ENCODE measurements around the gene NXPH1.

The NXPH1 gene

DNA sequence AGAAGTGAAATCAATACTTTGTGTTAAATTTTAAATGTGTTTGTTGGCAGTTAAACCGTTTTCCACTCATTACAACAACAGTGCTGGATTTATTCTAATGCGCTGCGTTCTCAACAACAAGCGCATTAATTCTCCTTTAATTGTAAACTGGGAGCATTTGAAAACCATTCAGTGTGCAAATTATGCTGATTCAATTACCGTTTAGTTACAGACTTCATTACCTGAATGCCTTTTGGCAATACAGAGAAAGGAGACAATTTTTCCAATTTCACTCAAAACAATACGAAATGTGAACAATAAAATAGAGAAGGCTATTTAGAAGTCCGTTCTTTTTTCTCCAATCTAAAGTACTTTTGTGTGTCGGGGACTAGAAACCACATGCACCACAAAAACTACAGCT, 4.2 kb downstream of the NXPH1 start:
- no peak for DNase-seq

DNA sequence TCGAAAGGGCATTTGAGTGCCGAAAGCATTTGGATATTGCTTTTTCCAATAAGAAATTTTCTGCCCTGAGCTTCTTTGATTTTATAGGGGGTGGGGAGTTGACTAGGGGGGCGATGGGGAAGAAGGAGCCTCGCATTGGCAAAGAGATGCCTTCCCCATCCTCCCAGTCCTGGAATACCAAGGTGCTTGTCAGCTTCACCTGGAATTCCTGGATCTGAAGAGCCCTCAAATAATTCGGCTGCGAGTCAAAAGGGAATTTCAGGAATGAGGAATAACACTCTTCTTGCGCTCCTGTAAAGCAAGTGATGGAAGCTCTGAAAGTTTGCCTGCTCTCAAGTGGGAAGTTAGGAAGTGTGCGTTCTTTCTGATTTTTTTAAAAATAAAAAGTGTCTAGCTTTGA, 7.3 kb downstream of the NXPH1 start:
- DNase-seq, result no peak

DNA sequence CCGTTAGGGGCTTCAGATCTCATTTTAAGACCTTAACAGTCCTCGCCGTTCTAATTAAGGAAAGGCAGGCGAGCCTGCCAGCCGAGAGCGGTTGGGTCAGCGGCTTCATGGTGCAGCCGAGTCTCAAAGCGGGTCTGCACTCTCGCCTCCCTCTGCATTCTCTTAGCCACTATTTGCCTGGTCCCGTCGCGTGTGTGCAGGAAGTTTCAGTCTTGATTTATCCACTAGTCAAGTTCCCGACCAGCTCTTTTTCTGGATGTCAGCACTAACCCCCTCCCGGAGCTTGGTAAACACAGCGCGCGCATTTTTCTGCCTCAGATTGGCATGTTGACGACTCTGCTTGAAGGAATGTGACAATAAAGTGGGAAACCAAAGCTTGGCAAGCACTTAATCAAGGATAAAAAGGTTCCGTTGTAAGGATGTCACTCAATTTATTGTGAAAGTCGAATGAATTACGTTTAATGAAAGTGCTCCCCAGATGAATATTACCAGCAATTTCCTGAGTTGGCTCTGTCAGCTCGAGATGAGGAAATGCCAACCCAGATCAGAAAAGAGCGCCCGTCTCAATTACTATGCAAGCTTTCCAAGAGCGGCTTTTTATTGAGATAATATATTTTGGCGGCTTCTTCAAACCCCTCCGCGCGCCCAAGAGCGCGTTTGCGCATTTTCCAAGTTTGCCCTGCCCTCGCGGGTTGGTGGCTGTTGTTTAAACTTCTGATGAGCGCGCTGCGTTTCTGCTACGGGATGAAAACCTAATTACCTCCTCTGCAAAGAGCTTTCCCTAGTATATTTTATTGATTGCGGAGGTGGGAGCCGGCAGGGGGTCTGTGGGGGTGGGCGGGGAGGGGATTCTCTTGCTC, 7.9 kb downstream of the NXPH1 start:
- DNase-seq, result no peak

DNA sequence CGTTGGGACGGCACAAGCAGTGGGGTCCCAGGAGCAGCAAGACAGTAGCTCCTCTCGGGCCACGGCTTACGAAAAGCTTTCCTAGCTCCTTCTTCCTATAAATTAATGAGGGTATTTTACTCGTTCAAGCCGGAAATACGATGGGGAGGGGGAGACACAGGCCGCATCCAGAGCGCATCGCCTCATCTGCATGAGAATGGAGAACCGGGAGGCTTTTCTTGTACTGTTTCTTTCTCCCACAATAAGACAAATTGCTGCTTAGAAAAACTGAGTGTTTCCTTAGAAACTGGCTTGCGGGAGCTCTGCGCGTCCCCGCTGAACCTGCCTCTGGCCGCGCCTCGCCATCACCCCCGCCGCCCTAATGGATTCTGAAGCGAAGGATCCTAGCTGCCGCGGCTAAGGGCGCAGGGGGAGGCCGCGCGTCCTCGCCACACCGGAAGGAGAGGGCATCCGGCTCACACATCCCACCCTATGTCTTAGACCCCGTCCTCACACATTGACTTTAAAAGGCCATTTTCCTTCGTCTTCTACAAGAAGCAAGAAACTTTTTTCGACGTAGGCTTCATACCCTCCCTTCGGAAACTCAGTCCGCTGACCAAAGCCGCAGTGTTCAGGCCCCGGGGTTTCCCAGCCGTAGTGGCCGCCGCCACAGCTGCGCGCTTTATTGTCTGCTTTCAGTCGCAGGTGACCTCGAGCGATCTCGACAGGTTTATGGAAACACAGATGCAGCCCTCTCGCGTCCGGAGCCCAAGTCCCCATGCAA, 8.8 kb downstream of the NXPH1 start:
- DNase-seq, result no peak

DNA sequence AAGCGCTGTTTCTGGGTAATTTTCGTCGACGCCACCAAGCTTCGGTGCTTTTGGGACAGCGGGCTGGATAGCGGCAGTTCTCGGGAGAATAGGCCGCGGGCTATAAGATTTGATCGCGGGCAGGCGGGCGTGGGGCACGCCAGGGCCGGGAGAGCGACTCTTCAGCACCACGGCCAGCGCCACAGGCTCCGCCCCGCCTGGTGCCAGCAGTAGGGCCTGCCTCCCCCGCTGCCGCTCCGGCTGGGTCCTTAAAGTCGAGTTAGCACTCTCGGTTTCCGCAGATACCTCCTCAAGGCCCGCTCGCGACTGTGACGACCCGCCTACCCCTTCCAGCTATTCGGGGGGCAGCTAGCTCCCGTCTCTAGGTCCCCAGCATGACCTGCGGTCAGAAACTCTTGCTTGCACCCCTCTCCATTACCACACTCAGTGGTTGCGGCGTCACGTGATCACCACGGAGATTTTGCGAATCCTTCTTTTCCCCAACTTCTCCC, 9.4 kb downstream of the NXPH1 start:
- DNase-seq, result peak; percentile 66

DNA sequence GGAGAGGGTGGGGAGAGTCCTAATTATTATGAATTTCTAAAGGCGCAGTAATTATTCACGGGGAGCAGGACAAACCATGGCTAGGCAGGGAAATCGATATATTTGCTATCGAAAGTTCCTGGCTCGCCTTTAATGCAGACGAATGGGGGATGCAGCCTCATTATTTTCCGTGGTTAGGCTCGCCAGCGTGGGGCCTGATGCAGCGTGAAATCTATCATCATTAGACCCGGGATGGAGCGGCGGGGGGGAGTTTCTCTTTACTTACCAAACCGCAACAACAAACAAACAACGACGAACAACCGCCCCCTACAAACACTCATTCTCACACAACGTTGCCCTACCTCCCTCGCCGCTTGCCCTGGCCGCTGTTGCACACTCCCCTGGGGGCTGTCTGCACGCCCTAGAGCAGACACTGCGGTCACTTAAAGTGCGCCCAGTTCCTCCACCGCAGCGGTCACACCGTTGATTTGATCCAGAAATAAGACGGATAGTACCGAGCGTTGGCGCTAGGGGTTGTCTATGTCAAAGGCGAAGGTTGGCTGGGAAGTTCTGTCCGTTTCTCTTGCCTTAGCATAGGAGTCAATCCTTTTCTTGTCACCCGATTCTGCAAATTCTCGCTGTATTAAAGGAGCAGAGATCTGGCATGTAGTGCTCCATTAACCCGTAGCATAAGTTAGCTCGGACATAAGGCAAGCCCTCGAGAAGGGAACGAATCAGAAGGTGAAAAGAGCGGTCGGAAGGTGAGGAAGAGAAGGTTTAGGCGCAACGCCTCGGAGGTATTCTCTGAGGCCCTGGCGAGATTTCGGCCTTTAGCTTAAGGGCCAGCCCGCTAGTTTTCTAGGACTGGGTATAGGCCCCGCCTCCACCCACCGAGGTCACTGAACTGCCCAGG, 10.4 kb downstream of the NXPH1 start:
- DNase-seq, result peak; percentile 7

DNA sequence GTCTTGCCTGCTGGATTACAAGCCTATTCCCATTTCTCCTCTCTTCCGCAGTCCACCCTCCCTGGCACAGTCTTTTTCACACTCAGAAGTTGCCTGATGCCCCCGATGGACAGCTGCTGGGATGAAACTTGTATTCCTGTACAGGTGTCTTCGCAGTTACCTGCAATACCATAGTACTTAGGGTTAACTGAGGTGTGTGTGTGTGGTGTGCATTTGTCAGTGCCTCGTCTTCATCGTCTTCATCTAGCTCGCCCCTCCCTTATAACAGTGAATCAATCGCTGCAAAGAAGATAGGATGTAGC, 11.0 kb downstream of the NXPH1 start:
- DNase-seq, result no peak

DNA sequence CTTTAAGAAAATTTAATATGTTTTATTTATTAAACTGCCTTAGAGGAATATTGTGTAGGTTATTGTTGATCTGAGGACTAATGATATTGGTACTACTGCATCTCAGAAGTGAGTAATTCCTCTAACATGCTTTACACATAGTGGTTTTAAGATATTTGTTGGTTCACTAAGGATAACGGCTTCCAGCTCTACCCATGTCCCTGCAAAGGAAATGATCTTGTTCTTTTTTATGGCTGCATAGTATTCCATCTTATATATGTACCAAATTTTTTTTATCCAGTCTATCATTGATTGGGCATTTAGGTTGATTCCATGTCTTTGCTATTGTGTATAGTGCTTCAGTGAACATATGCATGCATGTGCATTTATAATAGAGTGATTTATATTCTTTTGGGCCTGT, 20.1 kb downstream of the NXPH1 start:
- no peak for DNase-seq

DNA sequence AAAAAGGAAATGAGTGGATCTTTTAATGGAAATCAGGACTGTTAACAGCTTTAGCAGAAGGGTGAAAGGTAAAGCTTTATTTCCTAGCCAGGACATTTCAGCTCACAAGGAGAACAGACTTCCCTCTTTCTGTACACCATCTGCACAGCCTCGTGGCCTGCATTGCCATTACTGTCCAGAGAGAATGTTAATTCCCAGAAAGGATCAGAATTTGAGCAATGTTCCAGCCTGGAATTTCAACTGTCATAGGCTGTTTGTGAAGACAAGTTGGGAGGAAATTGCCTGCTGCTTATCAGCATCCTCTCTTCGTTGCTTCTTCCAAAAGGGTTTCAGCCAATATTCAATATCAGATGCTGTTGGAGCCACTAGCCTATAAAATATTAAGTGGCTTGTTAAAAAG, 22.0 kb downstream of the NXPH1 start:
- DNase-seq, result no peak

DNA sequence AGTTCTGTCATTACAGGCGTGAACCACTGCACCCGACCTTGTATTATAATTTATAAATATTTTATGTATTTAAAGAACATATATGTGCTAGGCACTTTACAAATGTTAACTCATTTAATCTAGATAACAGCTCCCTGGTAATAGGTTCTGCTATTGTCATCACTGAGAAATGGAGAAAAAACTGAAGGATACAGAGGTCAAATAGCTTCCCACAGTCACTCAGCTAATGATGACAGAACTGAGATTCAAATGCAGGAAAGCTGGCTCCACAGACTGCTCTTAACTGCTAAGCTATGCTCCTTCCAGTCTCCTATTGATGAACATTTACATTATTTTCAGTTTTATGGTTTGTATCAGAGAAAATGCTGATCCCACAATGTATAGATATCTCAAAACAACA, 28.9 kb downstream of the NXPH1 start:
- no peak for DNase-seq

DNA sequence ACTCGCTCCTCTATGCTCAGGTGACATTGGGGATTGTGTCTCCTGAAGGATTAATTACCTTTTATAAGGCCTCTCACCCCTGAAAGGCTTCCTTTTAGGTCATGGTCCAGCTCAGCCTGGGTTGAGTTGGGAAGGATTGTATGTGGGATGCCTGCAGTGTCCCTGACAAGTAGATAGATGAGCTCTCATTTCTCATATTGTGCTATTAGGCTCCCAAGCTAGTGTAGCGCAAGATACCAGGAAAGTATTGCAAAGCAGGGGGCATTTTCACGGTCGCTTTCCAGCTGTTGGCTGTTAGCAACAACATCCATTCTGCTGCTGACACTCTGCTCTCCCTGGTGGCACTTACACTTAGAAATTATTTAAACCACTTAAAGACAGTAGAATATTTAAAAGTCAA, 31.9 kb downstream of the NXPH1 start:
- no peak for DNase-seq

DNA sequence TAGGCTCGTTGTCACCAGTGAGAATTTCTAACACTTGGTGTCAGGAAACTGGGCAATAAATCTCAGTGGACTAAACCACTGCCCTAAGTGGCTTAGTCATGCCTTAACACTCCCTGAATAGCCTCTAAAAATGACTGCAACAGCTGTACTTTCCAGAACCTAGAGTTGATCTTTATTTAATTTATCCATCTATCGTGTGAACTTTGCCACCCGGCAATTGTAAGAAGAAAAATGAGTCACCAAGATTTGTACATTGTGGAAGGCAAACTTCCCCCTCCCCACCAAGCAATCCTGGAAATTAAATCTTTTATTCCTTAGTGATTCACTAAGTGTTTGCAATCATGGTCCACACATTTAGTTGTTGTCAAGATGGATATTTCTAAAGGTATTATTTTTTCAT, 47.1 kb downstream of the NXPH1 start:
- no peak for DNase-seq

DNA sequence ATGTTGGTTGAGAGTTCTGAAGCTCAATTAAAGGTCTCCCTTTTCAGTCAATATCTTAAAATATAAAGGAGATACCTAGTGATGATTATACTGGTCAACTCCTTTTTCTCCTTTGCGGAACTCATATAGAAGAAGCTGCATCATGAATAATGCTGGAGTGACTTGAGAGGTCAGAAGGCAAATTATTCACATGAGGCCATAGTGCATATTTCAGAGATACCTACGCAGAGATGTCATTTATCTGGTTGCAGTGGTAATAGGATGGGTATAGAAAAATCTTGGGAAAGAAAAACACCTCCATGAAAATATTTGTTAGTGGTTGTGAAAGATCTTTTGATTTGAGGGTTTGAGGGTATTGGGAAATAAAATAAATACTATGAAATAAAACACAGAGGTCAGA, 47.7 kb downstream of the NXPH1 start:
- no peak for DNase-seq

DNA sequence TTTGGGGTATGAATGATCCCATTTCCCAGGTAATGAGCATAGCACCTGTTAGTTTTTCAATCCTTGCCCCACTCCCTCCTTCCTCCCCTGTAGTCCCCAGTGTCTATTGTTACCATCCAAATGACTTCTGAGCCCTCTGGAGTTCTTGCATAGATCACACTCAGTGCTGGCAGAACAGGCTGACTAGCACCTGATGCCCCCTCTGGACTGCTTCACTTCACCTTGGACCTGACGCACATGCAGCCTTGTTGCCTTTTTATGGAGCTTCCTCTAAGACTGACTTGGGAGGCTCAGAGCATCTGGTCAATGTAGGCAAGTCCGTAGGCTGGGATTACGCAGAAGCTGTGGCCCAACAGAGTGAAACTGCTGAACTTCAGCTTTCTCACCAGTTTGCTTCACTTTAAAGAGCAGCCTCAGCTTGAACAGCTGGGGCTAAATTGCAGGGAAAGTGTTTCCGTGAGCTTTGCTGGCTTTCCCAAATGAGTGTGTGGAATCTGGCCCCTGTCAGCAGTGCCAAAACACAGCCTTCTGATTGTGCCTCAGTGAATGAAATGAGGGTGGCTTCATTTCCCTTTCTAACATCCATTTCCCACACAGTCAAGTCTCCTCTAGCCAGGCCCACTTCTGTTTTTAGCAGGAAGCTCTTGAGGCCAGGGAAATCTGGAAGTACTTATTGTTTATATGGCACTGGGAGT, 48.5 kb downstream of the NXPH1 start:
- no peak for DNase-seq

DNA sequence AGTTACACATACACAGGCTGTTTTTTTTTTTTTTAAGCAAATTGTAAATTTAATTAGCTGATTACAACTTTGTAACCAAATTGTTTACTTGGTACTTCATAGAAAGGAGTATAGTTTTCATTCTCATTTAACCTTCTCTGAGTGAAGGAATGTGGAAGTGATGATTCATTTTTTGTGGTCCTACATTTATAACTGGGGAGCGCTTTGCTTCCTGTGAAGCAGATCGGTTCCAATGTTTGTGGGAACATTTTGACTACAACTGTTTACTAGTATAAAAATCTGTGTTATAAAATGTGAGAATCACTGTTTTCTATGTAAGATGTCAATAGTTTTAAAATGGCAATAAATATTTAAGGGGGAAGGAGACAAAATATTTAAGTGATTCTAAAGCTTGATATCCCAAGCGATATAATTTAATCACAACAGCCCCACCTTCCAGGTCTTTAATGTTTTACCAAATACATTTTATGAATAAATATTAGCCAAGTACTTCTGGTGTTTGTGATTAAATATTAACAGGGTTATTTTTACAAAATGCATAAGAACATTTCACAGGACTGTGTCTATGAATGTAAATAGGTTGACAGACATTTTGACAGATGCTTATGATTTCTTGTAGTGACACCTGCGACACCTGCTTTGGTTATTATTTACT, 57.1 kb downstream of the NXPH1 start:
- DNase-seq, result no peak

DNA sequence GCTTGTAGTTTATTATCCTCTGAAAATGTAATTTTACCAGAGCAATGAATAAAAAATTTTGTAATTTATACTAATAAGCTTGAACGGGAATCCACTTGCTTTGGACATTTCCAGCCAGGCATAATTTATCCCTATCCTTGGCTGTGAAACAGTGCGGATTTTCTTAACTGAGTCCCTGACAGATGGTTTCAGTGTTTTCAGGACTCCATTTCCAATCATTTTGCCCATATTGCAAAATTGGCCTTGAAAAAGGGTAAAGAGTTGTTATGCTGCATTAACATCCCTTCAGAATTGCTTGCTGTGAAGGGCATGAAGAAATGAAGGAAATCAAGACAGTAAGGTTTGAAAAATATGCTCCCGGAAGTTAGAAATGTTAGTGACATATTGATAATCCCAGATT, 57.7 kb downstream of the NXPH1 start:
- no peak for DNase-seq

DNA sequence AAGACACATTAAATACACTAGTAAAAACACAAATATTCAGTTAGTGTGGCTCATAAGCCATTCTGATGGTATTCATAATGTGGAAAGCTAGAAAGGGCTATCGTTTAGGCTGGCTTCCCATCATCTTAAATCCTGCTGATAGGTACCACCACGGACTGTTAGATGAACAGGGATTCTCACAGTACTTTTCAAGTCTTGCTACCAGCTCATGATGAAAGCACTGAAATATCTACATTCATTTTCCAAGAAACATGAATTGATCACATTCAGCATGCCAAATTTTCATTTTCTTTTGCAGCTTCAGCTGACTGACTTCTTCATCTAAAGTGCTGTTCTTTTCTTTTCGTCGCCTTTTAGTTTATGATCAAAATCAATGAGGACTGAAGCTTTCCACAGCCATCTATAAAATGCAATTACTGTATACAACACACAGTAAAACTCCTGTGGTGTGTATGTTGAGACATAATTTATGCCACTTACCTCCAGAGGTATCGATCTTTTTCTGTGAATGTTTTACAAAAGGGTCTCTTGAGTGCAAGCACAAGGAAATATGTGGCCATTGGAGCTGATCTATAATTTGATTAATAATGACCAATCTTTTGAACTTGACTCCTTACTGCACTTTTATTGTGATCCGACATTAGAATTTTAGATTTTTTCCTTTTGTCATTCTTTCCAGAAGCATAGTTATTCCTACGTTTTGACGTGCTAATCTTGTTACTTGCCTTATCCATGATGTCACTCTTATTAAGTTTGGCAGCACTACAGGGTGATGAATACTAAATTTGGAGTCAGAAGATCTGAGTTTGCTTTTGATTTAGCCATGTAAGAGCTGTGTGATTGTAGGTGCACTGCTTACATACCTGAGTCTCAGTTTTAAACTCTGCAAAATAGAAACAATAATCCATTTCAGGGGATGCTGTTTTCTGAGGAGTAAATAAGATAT, 58.4 kb downstream of the NXPH1 start:
- DNase-seq, result no peak

DNA sequence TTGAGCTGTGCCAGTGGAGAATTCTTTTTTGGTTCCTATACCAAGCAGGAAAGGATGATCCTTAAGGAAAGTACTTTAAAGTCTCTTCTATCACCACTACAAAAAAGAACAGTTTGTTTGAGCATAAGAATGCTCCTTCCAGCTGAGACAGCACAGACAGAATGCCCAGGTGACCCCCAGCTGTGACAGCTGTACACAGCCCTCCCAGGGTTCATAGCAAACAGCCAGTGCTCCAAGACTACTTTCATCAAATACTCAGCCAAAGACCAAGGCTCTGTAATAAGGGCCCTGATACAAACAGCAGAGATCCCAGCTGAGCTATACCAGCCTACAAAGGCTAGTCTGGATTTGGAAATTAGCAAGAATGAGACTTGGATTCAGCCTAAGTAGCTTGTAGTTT, 65.7 kb downstream of the NXPH1 start:
- no peak for DNase-seq

DNA sequence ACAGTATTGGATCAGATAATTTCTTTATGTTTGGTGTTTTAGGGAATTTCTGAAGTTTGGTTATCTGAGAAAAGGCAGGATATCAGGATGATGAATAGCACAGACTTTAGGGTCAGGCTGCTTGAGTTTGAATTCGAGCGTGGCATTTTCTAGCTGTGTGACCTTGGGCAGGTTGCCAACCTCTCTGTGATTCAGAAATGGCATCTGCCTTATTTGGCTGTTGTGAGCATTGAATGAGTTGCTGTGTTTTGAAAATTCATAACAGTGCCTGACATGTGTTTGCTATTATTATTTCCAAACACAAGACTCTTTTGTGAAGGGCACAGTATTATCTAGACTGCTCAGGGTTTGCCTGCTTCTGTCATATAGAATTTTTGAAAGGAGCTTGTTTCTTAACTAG, 66.9 kb downstream of the NXPH1 start:
- DNase-seq, result no peak

DNA sequence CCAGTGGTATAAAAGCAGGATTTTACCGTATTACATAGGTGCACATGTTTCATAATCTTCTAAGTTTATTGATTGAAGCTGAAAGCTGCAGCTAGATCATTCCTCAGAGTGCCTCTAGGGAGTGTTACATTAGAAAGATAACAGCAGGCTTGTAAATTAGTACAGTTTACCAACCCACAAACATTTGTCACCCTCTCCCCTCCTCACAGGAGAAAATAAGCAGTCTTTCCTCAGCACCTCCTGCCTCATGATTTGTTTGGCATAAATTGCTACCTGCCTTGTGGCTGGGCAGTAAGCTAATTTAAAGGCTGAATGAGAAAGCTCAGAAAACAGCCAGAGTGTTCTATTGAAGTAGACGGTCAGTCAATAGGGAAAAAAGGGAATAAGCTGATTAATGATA, 74.2 kb downstream of the NXPH1 start:
- DNase-seq, result no peak

DNA sequence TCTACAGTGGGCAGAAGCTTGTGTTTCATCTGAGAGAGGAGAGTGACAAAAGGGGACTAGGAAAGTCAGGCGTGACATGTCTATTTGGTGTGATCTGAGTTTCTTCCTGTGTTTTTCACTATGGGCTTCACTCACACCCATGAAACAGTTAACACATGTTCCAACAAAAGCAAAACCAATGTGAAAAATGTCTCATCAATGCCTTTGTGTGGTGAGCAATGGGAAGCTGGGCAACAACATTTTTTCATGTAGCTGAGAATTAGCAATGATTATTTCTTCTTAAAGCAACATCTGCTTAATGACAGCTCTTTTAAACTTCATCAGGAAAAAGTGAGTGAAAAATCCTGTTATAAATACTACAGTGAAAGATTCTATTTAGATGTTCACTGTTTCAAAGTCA, 76.2 kb downstream of the NXPH1 start:
- DNase-seq, result no peak
